Endometrial microvascular endothelial cells (primary cell): ENCODE data around the gene NATD1. TPM values are rescaled to one million over a fixed set of nuclear protein-coding genes. Genes with fewer than 3 reads are reported as not detected.

Experiments used
- in situ Hi-C: cut with HindIII; loops from 2 replicates; pipeline ENCODE4 v1.10.0; 2017; ENCODE audit warnings: low sequenced_read_pairs, low pct_unique_long_range_greater_than_20kb; ENCODE audit errors: inconsistent ontology term
- total RNA-seq: library from RNA; depleted of rRNA; stranded (reverse); fragments of >200 nt; gene quantifications from one replicate; pipeline ENCODE4 v1.2.3, GENCODE V29; 2015; ENCODE audit errors: inconsistent ontology term

Gene NATD1
- total RNA-seq, 1 donor from 2014 or later, result 3.0 TPM

- in situ Hi-C loops, result no loop called here
These were observed 38.7 kb upstream of the NATD1 start for GRCh38 chr17:21291862-21292261.

GRCh38 chr17:21291357-21291756 lies 38.1 kb upstream of the NATD1 start:
- in situ Hi-C loops, result no loop called here

GRCh38 chr17:21289902-21290571 lies 36.8 kb upstream of the NATD1 start:
- in situ Hi-C loops, result no loop called here

GRCh38 chr17:21289175-21289901 lies 36.1 kb upstream of the NATD1 start:
- in situ Hi-C loops, result no loop called here

- in situ Hi-C loops, result no loop called here
These were observed 35.4 kb upstream of the NATD1 start for GRCh38 chr17:21288571-21289017.

GRCh38 chr17:21287703-21288449 lies 34.7 kb upstream of the NATD1 start:
- in situ Hi-C loops, result no loop called here

GRCh38 chr17:21286909-21287702 lies 33.9 kb upstream of the NATD1 start:
- in situ Hi-C loops, result no loop called here

- in situ Hi-C loops, result no loop called here
These were observed 33.0 kb upstream of the NATD1 start for GRCh38 chr17:21286066-21286770.

- in situ Hi-C loops, result no loop called here
These were observed 32.2 kb upstream of the NATD1 start for GRCh38 chr17:21285164-21286065.

GRCh38 chr17:21284319-21285163 lies 31.3 kb upstream of the NATD1 start, which contains the start of gene MAP2K3:
MAP2K3 (plus strand) TSS chr17:21284711; CDS start chr17:21284921, 210 bp downstream.
- in situ Hi-C loops, result no loop called here

GRCh38 chr17:21283482-21284318 lies 30.5 kb upstream of the NATD1 start:
- in situ Hi-C loops, result no loop called here

GRCh38 chr17:21282850-21283249 lies 29.6 kb upstream of the NATD1 start:
- in situ Hi-C loops, result no loop called here

GRCh38 chr17:21282231-21282630 lies 29.0 kb upstream of the NATD1 start:
- in situ Hi-C loops, result no loop called here

GRCh38 chr17:21280081-21280518 lies 26.9 kb upstream of the NATD1 start:
- in situ Hi-C loops, result no loop called here

GRCh38 chr17:21279582-21279981 lies 26.4 kb upstream of the NATD1 start:
- in situ Hi-C loops, result no loop called here

GRCh38 chr17:21279198-21279535 lies 26.0 kb upstream of the NATD1 start:
- in situ Hi-C loops, result no loop called here
